Type B pancreatic cell (in vitro differentiated cells): ENCODE results near the gene INPP4B. TPM values are rescaled to one million over a fixed set of nuclear protein-coding genes. Genes with fewer than 3 reads are reported as not detected.

ENCODE experiments used
- DNase-seq: peaks from one replicate; pipeline ENCODE4 v3.0.0; 2021; ENCODE audit warnings: mixed read lengths; ENCODE audit not compliant: unreplicated experiment; ENCODE audit errors: extremely low spot score
- H3K27ac Mint-ChIP-seq: 2 replicates; pipeline ENCODE4 v1.8.0; 2021; ENCODE audit warnings: mild to moderate bottlenecking, mixed read lengths
- H3K27me3 Mint-ChIP-seq: 2 replicates; pipeline ENCODE4 v1.8.0; 2021; ENCODE audit warnings: mixed read lengths
- H3K36me3 Mint-ChIP-seq: 2 replicates; pipeline ENCODE4 v1.8.0; 2021; ENCODE audit warnings: mixed read lengths
- H3K4me1 Mint-ChIP-seq: one replicate; pipeline ENCODE4 v1.8.0; 2021; ENCODE audit warnings: mixed read lengths; ENCODE audit not compliant: unreplicated experiment
- H3K4me3 Mint-ChIP-seq: 2 replicates; pipeline ENCODE4 v1.8.0; 2021; ENCODE audit warnings: mild to moderate bottlenecking, mixed read lengths
- H3K9me3 Mint-ChIP-seq: 2 replicates; pipeline ENCODE4 v1.8.0; 2021; ENCODE audit warnings: mixed read lengths
- long read RNA-seq: library from polyadenylated mRNA; unstranded; transcript quantifications from one replicate; pipeline ENCODE4 v2.0.0, GENCODE V29; 2020
- total RNA-seq: library from RNA; stranded (reverse); gene quantifications from 2 replicates; pipeline ENCODE4 v1.2.1, GENCODE V29; 2021; ENCODE audit warnings: low replicate concordance
- TF ChIP-seq, protein P1 (sequence below): fragments of 200-600 bp; sonication (generic); conservative IDR thresholded peaks from 2 replicates; pipeline ENCODE4 v1.5.0; 2021; ENCODE audit warnings: antibody characterized with exemption, mild to moderate bottlenecking

Gene INPP4B
- 4.8 and 9.0 TPM in 2 replicates for total RNA-seq
- long read RNA-seq, partial matches to known transcripts = 5 of 9 reads
- long read RNA-seq, other reads (novel, unspliced or antisense) = 4 of 9 reads

DNA sequence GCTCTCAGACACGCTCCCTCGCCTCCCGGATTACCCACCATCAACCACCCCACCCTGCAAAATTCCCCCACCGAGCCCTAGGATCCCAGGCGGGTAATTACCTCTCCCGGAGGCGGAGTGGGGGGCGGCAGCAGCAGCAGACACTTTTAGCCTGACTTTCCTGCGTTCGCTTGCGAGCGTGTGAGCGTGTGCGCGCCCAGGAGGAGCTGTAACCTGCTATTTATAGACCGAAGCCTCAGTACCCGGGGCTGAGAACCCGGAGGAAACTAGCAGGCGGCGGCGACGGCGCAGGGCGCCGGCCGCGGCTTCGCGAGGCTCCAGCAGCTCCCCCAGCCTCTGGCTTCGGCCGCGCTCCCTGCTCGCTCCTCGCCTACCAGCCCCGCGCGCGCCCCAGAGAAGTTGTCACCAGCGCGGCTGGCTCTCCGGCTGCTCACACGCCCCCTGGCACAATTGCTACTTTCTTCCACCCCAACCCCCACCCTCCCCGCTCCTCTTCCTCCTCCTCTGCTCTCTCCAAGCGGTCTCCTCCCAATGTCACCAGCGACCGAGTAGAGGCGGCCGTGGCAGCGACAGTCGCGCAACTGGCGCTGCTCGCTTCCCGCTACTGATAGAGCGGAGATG, at the start of gene INPP4B:
Gene INPP4B, minus strand, starts transcription at position 194 of the 621 bp plus-strand sequence.
- Mint-ChIP-seq H3K4me1 (no peaks in the 10 kb centered on the region), H3K4me3 (peak within 1 kb of the TSS; percentile 90), H3K27ac (no peak within 1 kb of the TSS), H3K27me3 (peaks cover 68% of the 10 kb centered on the region), H3K36me3 (no peaks in the 10 kb centered on the region), H3K9me3 (no peaks in the 10 kb centered on the region)
- DNase-seq = no peak
- TF ChIP-seq, protein P1, sequence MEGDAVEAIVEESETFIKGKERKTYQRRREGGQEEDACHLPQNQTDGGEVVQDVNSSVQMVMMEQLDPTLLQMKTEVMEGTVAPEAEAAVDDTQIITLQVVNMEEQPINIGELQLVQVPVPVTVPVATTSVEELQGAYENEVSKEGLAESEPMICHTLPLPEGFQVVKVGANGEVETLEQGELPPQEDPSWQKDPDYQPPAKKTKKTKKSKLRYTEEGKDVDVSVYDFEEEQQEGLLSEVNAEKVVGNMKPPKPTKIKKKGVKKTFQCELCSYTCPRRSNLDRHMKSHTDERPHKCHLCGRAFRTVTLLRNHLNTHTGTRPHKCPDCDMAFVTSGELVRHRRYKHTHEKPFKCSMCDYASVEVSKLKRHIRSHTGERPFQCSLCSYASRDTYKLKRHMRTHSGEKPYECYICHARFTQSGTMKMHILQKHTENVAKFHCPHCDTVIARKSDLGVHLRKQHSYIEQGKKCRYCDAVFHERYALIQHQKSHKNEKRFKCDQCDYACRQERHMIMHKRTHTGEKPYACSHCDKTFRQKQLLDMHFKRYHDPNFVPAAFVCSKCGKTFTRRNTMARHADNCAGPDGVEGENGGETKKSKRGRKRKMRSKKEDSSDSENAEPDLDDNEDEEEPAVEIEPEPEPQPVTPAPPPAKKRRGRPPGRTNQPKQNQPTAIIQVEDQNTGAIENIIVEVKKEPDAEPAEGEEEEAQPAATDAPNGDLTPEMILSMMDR = no peak

DNA sequence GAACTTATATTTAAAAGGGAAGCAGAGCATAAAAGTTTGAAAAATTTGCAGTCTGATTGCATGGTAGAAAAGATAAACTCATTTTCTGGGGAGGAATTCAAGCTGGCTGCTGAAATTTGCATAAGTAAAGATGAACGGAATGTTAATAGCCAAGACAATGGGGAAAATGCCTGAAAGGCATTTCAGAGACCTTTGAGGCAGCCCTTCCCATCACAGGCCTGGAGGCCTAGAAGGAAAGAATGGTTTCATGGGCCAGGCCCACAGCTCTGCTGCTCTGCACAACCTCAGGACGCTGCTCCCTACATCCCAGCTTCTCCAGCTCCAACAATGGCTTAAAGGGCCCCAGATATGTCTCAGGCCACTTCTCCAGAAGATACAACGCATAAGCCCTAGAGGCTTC, 46.9 kb upstream of the INPP4B start:
- Mint-ChIP-seq H3K9me3 (peaks cover 22% of the 10 kb centered on the region), H3K27me3 (no peaks in the 10 kb centered on the region)

DNA sequence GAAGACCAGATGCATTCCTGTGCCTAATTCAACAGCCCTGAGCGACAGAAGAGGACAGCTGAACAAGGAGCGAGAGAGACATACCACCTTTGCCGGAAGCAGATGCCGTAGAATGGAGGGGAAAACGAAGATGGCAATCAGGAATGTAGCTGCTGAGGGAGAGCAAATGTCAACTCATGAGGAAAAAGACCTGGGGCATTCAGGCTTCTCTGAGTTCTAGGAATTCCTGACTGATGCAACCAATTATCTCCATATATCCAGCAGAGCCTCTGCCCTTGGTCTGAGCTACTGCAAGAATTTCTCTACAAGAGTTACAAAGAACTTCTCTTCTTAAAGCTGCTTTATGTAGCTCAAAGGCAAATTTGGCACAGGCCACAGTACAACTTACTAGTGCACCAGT, 40.5 kb upstream of the INPP4B start:
- Mint-ChIP-seq H3K27ac (no peak overlapping the region), H3K4me1 (no peaks in the 10 kb centered on the region), H3K36me3 (no peaks in the 10 kb centered on the region), H3K27me3 (no peaks in the 10 kb centered on the region), H3K9me3 (peaks cover 4% of the 10 kb centered on the region), H3K4me3 (no peak overlapping the region)
- TF ChIP-seq, protein P1 = no peak
- DNase-seq = no peak

More for the DNA sequence above, 46.9 kb upstream of the INPP4B start:
- Mint-ChIP-seq H3K4me1 (no peaks in the 10 kb centered on the region), H3K4me3 (no peak overlapping the region), H3K36me3 (no peaks in the 10 kb centered on the region), H3K27ac (no peak overlapping the region)
- no peak for DNase-seq
- TF ChIP-seq, protein P1 = no peak

DNA sequence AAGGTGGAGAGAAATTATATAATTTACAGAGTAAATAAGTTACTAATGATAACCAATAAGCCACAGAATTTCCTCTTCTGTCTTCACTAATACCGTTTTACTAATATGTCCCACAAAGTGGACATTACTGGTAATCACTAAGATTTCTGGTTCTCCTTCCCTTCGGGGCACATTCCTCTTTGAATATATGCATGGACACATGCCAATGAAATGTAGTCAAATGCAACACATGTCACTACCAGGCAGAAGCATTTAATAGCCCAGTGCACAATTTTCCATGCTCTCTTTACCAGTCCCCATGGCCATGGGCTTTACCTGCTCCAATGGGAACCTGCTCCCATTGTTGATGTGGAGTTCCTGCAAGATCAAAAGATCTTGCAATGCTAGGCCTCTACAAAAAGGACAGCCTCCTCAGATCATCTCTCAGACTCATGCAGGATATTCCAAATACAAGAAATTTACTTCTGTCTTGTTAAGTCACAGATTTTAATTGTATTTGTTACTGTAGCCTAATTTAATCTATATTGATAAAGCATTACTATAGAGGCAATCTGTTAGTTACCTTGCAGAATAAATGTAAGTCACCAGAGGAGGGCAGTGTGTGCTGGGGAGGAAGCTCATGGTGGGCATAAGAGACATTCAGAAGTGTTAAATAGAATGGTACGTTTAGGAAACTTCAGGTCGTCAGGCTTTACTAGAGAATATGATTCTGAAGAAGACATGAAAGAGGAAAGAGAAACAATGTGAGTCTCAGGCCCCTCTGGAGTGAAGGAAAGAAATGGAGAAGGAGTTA, 37.1 kb upstream of the INPP4B start:
- TF ChIP-seq, protein P1 = peak; percentile 61
- H3K27me3 Mint-ChIP-seq = no peaks in the 10 kb centered on the region
- H3K4me1 Mint-ChIP-seq = no peaks in the 10 kb centered on the region
- no peak for DNase-seq
- no peaks in the 10 kb centered on the region for H3K9me3 Mint-ChIP-seq
- no peaks in the 10 kb centered on the region for H3K36me3 Mint-ChIP-seq
- no peak overlapping the region for H3K27ac Mint-ChIP-seq
- H3K4me3 Mint-ChIP-seq = no peak overlapping the region

DNA sequence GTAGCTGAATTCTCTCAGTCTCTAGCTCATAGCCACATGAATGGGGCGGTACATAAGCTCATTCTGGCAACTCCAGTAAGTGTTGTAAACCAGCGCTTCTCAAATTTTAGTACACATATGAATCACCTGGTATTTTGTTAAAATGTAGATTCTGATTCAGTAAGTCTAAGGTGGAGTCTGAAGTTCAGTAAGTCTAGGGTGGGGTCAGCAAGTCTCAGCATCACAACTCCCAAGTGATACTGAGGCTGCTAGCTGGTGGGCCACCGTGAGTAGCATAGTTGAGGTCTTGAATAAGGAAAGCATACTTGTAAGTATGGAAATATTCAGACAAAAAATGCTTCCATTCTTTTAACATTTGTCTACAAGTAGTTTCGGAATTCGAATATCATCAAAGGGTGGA, 36.1 kb upstream of the INPP4B start:
- Mint-ChIP-seq H3K27me3 (no peaks in the 10 kb centered on the region), H3K9me3 (no peaks in the 10 kb centered on the region), H3K4me3 (no peak overlapping the region), H3K27ac (no peak overlapping the region), H3K4me1 (no peaks in the 10 kb centered on the region), H3K36me3 (no peaks in the 10 kb centered on the region)
- DNase-seq = no peak
- TF ChIP-seq, protein P1 = no peak
